MM.1S (cell line): ENCODE data around the gene MEGF10.

Source experiments
- DNase-seq: peaks from one replicate; pipeline ENCODE4 v3.0.0-alpha.2; 2015
- H2AFZ ChIP-seq: fragments of 300-600 bp; sonication (generic); 2 replicates; pipeline ENCODE4 v1.6.0; 2016; ENCODE audit warnings: antibody characterized with exemption, low read length
- H3F3A ChIP-seq: fragments of 300-600 bp; sonication (generic); 2 replicates; pipeline ENCODE4 v1.6.1; 2016; ENCODE audit warnings: mild to moderate bottlenecking, antibody characterized with exemption, low read length, moderate library complexity, mixed read lengths; ENCODE audit not compliant: insufficient read depth
- H3K27ac ChIP-seq: fragments of 300-600 bp; sonication (generic); 2 replicates; pipeline ENCODE4 v1.5.1; 2016; ENCODE audit warnings: mild to moderate bottlenecking, low read length
- H3K27me3 ChIP-seq: fragments of 300-600 bp; sonication (generic); replicated peaks from 2 replicates; pipeline ENCODE4 v1.6.0; 2016; ENCODE audit warnings: low read length; ENCODE audit not compliant: insufficient read depth
- H3K36me3 ChIP-seq: fragments of 300-600 bp; sonication (generic); replicated peaks from 2 replicates; pipeline ENCODE4 v1.6.1; 2016; ENCODE audit warnings: mild to moderate bottlenecking, low read length, mixed read lengths; ENCODE audit not compliant: insufficient read depth
- H3K4me1 ChIP-seq: fragments of 300-600 bp; sonication (generic); 2 replicates; pipeline ENCODE4 v1.6.1; 2016; ENCODE audit warnings: low read length, mixed read lengths
- H3K4me2 ChIP-seq: fragments of 300-600 bp; sonication (generic); 2 replicates; pipeline ENCODE4 v1.6.0; 2016; ENCODE audit warnings: low read depth, low read length
- H3K4me3 ChIP-seq: fragments of 300-600 bp; sonication (generic); 2 replicates; pipeline ENCODE4 v1.5.1; 2016; ENCODE audit warnings: low read length, mixed read lengths
- H3K79me2 ChIP-seq: fragments of 300-600 bp; sonication (generic); 2 replicates; pipeline ENCODE4 v1.6.1; 2016; ENCODE audit warnings: mixed run types, low read length, mixed read lengths
- H3K9ac ChIP-seq: fragments of 300-600 bp; sonication (generic); 2 replicates; pipeline ENCODE4 v1.6.1; 2016; ENCODE audit warnings: low read length, mixed read lengths
- H3K9me2 ChIP-seq: fragments of 300-600 bp; sonication (generic); replicated peaks from 2 replicates; pipeline ENCODE4 v1.6.1; 2016; ENCODE audit warnings: mild to moderate bottlenecking, low read length, mixed read lengths; ENCODE audit not compliant: insufficient read depth
- H3K9me3 ChIP-seq: fragments of 300-600 bp; sonication (generic); replicated peaks from 2 replicates; pipeline ENCODE4 v1.6.1; 2016; ENCODE audit warnings: mild to moderate bottlenecking, low read length, mixed read lengths; ENCODE audit not compliant: insufficient read depth
- H4K20me1 ChIP-seq: fragments of 300-600 bp; sonication (generic); 2 replicates; pipeline ENCODE4 v1.6.1; 2016; ENCODE audit warnings: mild to moderate bottlenecking, low read length, moderate library complexity, mixed read lengths; ENCODE audit not compliant: insufficient read depth
- CTCF ChIP-seq: fragments of 300-600 bp; sonication (generic); IDR thresholded peaks from 2 replicates; pipeline ENCODE4 v1.5.1; 2016; ENCODE audit warnings: antibody characterized with exemption, low read length, mixed read lengths
- EZH2 ChIP-seq: fragments of 300-600 bp; sonication (generic); optimal IDR thresholded peaks from 2 replicates; pipeline ENCODE3; 2017; ENCODE audit warnings: low read depth, mild to moderate bottlenecking, antibody characterized with exemption, low read length, mixed read lengths
- EZH2phosphoT487 ChIP-seq: fragments of 300-600 bp; sonication (generic); IDR thresholded peaks from 2 replicates; pipeline ENCODE4 v1.6.1; 2018; ENCODE audit warnings: antibody characterized with exemption, low read length

Gene MEGF10

GRCh38 chr5:127472700-127473099 lies 182.1 kb downstream of the MEGF10 start:
- Histone ChIP-seq H3K9ac (no peak overlapping the region), H3K4me3 (no peak overlapping the region), H3K4me1 (no peaks in the 10 kb centered on the region), H3K4me2 (no peak overlapping the region), H4K20me1 (no peaks in the 10 kb centered on the region), H3K36me3 (no peaks in the 10 kb centered on the region), H3F3A (no peaks in the 10 kb centered on the region), H2AFZ (no peak overlapping the region), H3K27ac (no peak overlapping the region), H3K79me2 (no peaks in the 10 kb centered on the region), H3K9me2 (no peaks in the 10 kb centered on the region), H3K9me3 (no peaks in the 10 kb centered on the region), H3K27me3 (no peaks in the 10 kb centered on the region)
- no peak for DNase-seq
- TF ChIP-seq EZH2 = no peak

DNA sequence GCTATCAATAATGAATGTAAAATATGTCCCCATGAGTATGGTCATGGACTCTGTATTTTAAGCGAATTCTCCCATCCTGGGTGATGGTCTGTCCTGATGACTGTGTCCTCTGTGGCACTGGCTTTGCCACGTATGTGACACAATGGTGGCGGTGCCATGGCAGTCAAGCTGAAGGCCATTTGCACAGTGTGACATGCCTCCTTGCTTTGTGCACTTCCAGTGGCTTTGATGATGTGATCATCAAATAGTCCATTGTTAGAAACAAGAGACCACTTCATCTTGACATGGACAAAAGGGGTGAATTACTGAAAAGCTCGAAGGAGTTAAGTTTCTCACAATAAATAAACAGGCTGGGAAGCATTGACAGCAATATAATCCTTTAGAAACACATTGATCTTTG lies 195.9 kb downstream of the MEGF10 start:
- no peaks in the 10 kb centered on the region for H3F3A ChIP-seq
- no peak overlapping the region for H3K4me3 ChIP-seq
- H2AFZ ChIP-seq = no peak overlapping the region
- no peaks in the 10 kb centered on the region for H3K79me2 ChIP-seq
- no peak for DNase-seq
- no peak overlapping the region for H3K4me2 ChIP-seq
- H3K9ac ChIP-seq = no peak overlapping the region
- H3K9me3 ChIP-seq = no peaks in the 10 kb centered on the region
- TF ChIP-seq EZH2phosphoT487 (no peak), CTCF (no peak), EZH2 (no peak)
- no peaks in the 10 kb centered on the region for H3K9me2 ChIP-seq
- H4K20me1 ChIP-seq = no peaks in the 10 kb centered on the region
- no peaks in the 10 kb centered on the region for H3K36me3 ChIP-seq
- H3K27me3 ChIP-seq = no peaks in the 10 kb centered on the region
- no peak overlapping the region for H3K27ac ChIP-seq
- no peaks in the 10 kb centered on the region for H3K4me1 ChIP-seq

- TF ChIP-seq CTCF (peak; percentile 87), EZH2 (no peak), EZH2phosphoT487 (no peak)
- Histone ChIP-seq H3K9me2 (no peaks in the 10 kb centered on the region), H3K36me3 (no peaks in the 10 kb centered on the region), H4K20me1 (no peaks in the 10 kb centered on the region), H3K9me3 (no peaks in the 10 kb centered on the region), H2AFZ (no peak overlapping the region), H3K9ac (no peak overlapping the region), H3K27me3 (no peaks in the 10 kb centered on the region), H3K4me1 (no peaks in the 10 kb centered on the region), H3F3A (no peaks in the 10 kb centered on the region), H3K4me2 (no peak overlapping the region), H3K4me3 (no peak overlapping the region), H3K79me2 (no peaks in the 10 kb centered on the region), H3K27ac (no peak overlapping the region)
- DNase-seq = peak; percentile 57
Measured at GRCh38 chr5:127492854-127493738, 202.5 kb downstream of the MEGF10 start.

DNA sequence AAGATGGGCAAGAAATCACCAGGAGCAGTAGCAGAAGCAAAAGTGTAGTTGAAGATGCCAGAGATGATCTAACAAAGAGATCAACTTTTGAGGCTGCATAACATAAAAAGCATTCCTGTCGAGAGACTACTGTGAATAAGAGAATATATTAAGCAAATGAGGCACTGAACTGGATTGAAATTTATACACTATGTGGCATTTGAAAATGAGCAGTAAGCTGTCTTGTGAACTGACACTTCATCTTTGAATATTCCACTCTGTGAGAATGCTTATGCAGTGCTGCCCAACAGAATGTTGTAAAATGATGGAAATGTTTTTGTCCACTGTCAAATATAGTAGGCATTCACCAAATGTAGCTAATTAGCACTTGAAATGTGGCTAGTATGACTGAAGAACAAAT lies 208.0 kb downstream of the MEGF10 start:
- no peaks in the 10 kb centered on the region for H3K27me3 ChIP-seq
- no peaks in the 10 kb centered on the region for H3K79me2 ChIP-seq
- DNase-seq = no peak
- no peak overlapping the region for H3K9ac ChIP-seq
- H3K4me2 ChIP-seq = no peak overlapping the region
- no peaks in the 10 kb centered on the region for H4K20me1 ChIP-seq
- TF ChIP-seq CTCF (no peak), EZH2 (no peak), EZH2phosphoT487 (no peak)
- no peak overlapping the region for H2AFZ ChIP-seq
- H3K36me3 ChIP-seq = no peaks in the 10 kb centered on the region
- no peaks in the 10 kb centered on the region for H3F3A ChIP-seq
- no peaks in the 10 kb centered on the region for H3K9me2 ChIP-seq
- H3K4me1 ChIP-seq = peaks cover 7% of the 10 kb centered on the region; the same call in 1 of the 2 replicates
- H3K4me3 ChIP-seq = no peak overlapping the region
- H3K27ac ChIP-seq = no peak overlapping the region
- H3K9me3 ChIP-seq = no peaks in the 10 kb centered on the region
